Heart left ventricle (tissue), 16 donors: ENCODE data around the gene CAMTA2. TPM values are rescaled to one million over a fixed set of nuclear protein-coding genes. Genes with fewer than 3 reads are reported as not detected.

ENCODE experiments used
- ATAC-seq, 4 donors: fragments of 200-7000 bp; cut with Tn5 transposase; one replicate each; pipeline ENCODE4 v1.9.1; 2020 to 2022; ENCODE audit warnings: moderate library complexity in 4 of 4, mild to moderate bottlenecking in 3 of 4, moderate number of reproducible peaks in 1 of 4
- DNase-seq, 5 donors: peaks; one replicate each; pipeline ENCODE4 v3.0.0-alpha.2; 2020
- H3K27ac ChIP-seq, 12 donors: fragments of 200-600 bp; sonication (generic) in 4 of 12; one replicate each; pipeline versions ENCODE4 v1.5.0 to v1.8.0; 2016 to 2022; ENCODE audit warnings: mild to moderate bottlenecking in 2 of 12
- H3K27me3 ChIP-seq, 9 donors: fragments of 200-600 bp; sonication (generic) in 2 of 9; one replicate each; pipeline versions ENCODE4 v1.5.1 to v1.8.0; 2016 to 2022; ENCODE audit warnings: mild to moderate bottlenecking in 3 of 9
- H3K36me3 ChIP-seq, 9 donors: fragments of 200-600 bp; sonication (generic) in 2 of 9; one replicate each; pipeline versions ENCODE4 v1.5.0 to v1.8.0; 2018 to 2022; ENCODE audit warnings: mild to moderate bottlenecking in 2 of 9
- H3K4me1 ChIP-seq, 12 donors: fragments of 200-600 bp; sonication (generic) in 4 of 12; one replicate each; pipeline versions ENCODE4 v1.5.0 to v1.8.0; 2016 to 2022; ENCODE audit warnings: mild to moderate bottlenecking in 3 of 12
- H3K4me3 ChIP-seq, 12 donors: fragments of 200-600 bp; sonication (generic) in 4 of 12; one replicate each; pipeline versions ENCODE4 v1.5.0 to v1.8.0; 2017 to 2022; ENCODE audit warnings: mild to moderate bottlenecking in 9 of 12, moderate library complexity in 4 of 12
- H3K9me3 ChIP-seq, 12 donors: fragments of 200-600 bp; sonication (generic) in 4 of 12; one replicate each; pipeline versions ENCODE4 v1.5.0 to v1.8.0; 2016 to 2022; ENCODE audit warnings: mild to moderate bottlenecking in 1 of 12
- POLR2A ChIP-seq, 2 donors: fragments of 450-650 bp; IDR thresholded peaks; one replicate each; pipeline ENCODE4 v1.6.1; 2017; ENCODE audit warnings: antibody characterized with exemption in 2 of 2, mild to moderate bottlenecking in 2 of 2, moderate library complexity in 2 of 2
- WGBS, 4 donors: extraction: QIAGEN DNeasy Blood & Tissue Kit in 2 of 4; methylation state at CpG; one replicate each; pipeline versions ENCODE4 v1.1.5 to v1.1.7; 2013 to 2018; 5-methylcytosine and 5-hydroxymethylcytosine counted together
- intact Hi-C, 10 donors: fragments of 100-400 bp; cut with DNase I; formaldehyde crosslinking; loops; one replicate each; pipeline versions ENCODE4 v1.11.1 to v1.14.2; 2022
- polyA plus RNA-seq, 2 donors: library from polyadenylated mRNA; stranded (reverse); fragments of 200-250 nt; gene quantifications; one replicate each; pipeline ENCODE4 v1.2.3, GENCODE V29; 2013
- total RNA-seq, 9 donors: library from RNA; depleted of rRNA in 2 of 9; stranded (reverse); fragments of >200 nt in 2 of 9; fragmentation: NEBNext Ultra II Directional in 3 of 9; extraction: Animal tissue kit (Norgen Biotek cat#: 25700) in 3 of 9; gene quantifications; one replicate each; pipeline versions ENCODE4 v1.1.0 to v1.2.4, GENCODE V29; 2016 to 2023
- TF ChIP-seq, protein P1 (sequence below), 12 donors: fragments of 200-600 bp; sonication (generic) in 4 of 12; IDR thresholded peaks; one replicate each; pipeline versions ENCODE4 v1.5.0 to v1.8.0; 2018 to 2022; ENCODE audit warnings: antibody characterized with exemption in 12 of 12, mild to moderate bottlenecking in 5 of 12
- donor health status: ischemic (EF 13 %, LVEDD 7.1; RV severe dilation, severe dysfunction).
- donor health status: healthy with polysubstance abuse.
- donor health status: DM: no; HTN: yes; CAD: no.
- donor health status: DM: no; HTN: no; CAD: no.
- donor health status: ischemic (EF 25% LVEDD 6.9; RV normal size, moderate dysfunction).
- donor health status: ischemic (EF 25% LVEDD 5.7; RV mildly dilated, moderate dysfunction).
- donor health status: healthy.
- donor health status: DM: yes; HTN: yes; CAD: no.
- donor health status: ischemic (EF 35%, LVEDD 5.7; RV mildly dilated, moderate dysfunction).
- donor health status: nonischemic (EF 11% LVEDD 7.7; RV severe dilation, severe dysfunction).
- donor health status: DM: yes; HTN: yes; CAD: no.
- donor health status: PGD.
- donor health status: ischemic (EF 29% LVEDD 5.4; RV normal size, mild dysfunction).
- donor health status: nonischemic (EF 23%, LVEDD 6.1; RV moderate dilation, normal function).

The CAMTA2 gene
- total and polyA plus RNA-seq, 11 donors, result 25.2 to 108 (median 33.7) TPM

DNA sequence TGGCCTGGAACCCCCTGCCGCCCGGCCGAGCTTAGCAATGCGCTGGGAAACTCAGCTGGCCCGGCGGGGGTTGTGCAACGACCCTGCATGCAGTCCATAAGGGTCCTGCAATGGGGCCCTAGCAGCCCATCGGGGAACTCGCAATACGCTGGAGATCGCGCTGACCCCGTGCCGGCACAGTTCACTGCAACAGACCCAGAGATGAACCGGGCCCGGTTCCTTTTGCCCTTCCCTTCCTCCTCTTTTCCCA lies 48.0 kb downstream of the CAMTA2 start:
- DNase-seq, result peak in 2 of 5 donors; percentile 56 to 79
- no peaks in the 10 kb centered on the region for H3K27me3 ChIP-seq
- peak in 1 of 4 donors; percentile 3 for ATAC-seq
- H3K9me3 ChIP-seq, result no peaks in the 10 kb centered on the region
- H3K4me1 ChIP-seq, result peaks cover 9 to 55% (median 32%) of the 10 kb centered on the region in 12 donors
- intact Hi-C loops, result loop anchor here in 5 of 10 donors (5.0 to 10.0 kb wide), 5 partner anchors 33 to 58 kb away; partner anchors contain the start of genes CAMTA2 (in 3 of the 5), INCA1 (in 1 of the 5) and KIF1C (in 1 of the 5)
- H3K27ac ChIP-seq, result peak overlapping the region; percentile 78 to 100 (median 97)
- peaks cover 0 to 63% (median 48%) of the 10 kb centered on the region in 9 donors for H3K36me3 ChIP-seq
- TF ChIP-seq POLR2A (IDR thresholded peaks at IDR 0.05), result no peak
- TF ChIP-seq, protein P1, sequence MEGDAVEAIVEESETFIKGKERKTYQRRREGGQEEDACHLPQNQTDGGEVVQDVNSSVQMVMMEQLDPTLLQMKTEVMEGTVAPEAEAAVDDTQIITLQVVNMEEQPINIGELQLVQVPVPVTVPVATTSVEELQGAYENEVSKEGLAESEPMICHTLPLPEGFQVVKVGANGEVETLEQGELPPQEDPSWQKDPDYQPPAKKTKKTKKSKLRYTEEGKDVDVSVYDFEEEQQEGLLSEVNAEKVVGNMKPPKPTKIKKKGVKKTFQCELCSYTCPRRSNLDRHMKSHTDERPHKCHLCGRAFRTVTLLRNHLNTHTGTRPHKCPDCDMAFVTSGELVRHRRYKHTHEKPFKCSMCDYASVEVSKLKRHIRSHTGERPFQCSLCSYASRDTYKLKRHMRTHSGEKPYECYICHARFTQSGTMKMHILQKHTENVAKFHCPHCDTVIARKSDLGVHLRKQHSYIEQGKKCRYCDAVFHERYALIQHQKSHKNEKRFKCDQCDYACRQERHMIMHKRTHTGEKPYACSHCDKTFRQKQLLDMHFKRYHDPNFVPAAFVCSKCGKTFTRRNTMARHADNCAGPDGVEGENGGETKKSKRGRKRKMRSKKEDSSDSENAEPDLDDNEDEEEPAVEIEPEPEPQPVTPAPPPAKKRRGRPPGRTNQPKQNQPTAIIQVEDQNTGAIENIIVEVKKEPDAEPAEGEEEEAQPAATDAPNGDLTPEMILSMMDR (IDR thresholded peaks at IDR 0.05), result no peak
- WGBS, 4 donors, result 0 to 1% (median 0%) methylated on average over 6 to 16 of the region's 16 CpGs
- H3K4me3 ChIP-seq, result peak overlapping the region; percentile 76 to 98 (median 88)

DNA sequence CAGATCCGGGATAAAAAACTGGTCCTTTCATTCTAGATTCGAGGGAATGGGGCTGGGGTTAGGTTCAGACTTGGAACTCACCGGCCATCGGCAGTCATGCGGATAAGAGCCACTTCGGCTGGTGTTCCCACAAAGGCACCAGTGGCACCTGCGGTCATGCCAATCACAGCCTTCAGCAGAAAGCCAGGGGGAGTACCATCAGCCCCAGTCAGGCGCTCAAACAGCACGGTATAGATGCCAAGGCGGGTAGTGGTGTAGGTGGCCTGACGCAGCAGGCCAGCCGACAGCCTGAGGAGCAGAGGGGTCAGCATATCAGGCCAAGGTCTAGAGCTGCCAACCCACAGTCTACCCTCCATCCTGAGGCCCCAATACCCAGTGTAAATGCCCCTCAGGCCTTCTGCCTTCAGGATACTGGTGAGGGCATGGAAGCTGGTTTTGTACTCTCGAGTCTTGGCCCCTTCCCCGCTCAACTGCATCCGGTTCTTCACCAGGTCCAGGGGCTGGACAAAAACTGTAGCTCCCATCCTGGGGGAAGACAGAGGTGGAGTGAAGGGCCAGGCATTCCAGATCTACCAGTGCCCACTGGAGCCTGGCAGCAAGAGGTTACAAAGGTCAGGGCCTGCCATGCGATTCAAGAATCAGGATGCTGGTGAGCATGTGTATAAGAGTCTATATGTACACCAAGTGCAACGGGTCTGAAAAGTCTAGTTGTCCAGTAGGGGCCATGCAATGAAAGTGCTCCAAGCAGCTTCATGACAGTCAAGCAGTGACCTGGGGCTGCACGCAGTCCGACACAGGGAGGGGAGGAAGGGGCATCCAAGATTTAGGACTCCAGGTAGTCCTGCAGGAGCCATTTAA lies 48.6 kb downstream of the CAMTA2 start:
- H3K27me3 ChIP-seq, result no peaks in the 10 kb centered on the region
- peaks cover 0 to 58% (median 43%) of the 10 kb centered on the region in 9 donors for H3K36me3 ChIP-seq
- DNase-seq (peak in 2 of 5 donors; percentile 53 to 60), ATAC-seq (peak in 1 of 4 donors; percentile 0)
- WGBS, 4 donors, result 41 to 51% (median 46%) methylated on average over 19 of the region's 19 CpGs
- peak overlapping the region; percentile 76 to 98 (median 88) for H3K4me3 ChIP-seq
- peak overlapping the region; percentile 78 to 100 (median 97) for H3K27ac ChIP-seq
- no peaks in the 10 kb centered on the region for H3K9me3 ChIP-seq
- TF ChIP-seq, protein P1 (IDR thresholded peaks at IDR 0.05), result no peak
- no peak for TF ChIP-seq POLR2A (IDR thresholded peaks at IDR 0.05)
- intact Hi-C loops, result loop anchor here in 5 of 10 donors (5.0 to 10.0 kb wide), 5 partner anchors 33 to 58 kb away; partner anchors contain the start of genes CAMTA2 (in 3 of the 5), INCA1 (in 1 of the 5) and KIF1C (in 1 of the 5)
- H3K4me1 ChIP-seq, result peaks cover 9 to 55% (median 35%) of the 10 kb centered on the region in 12 donors

DNA sequence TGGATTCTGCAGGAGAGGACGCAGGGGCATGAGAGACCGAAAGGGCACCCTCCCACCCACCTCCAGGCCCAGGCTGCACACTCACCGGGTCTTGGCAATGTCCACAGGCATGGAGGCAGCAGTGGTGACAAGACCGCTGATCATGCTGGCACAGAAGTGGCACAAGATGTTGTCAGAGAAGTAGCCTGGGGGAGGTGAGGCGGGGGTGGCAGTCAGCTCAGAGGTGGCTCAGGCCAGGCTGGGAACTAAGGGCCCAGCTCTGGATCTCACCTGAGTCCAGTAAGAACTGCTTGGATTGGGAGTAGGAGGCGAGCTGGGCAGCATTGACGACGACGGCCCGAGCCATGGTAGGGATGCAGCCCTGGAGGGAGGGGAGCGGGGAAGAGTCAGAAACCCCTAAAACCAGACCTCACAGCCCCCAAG lies 49.4 kb downstream of the CAMTA2 start:
- peak overlapping the region in 5 of 12 donors; percentile 85 to 98 (median 88) for H3K4me3 ChIP-seq
- ATAC-seq, result no peak
- peaks cover 9 to 54% (median 36%) of the 10 kb centered on the region in 12 donors for H3K4me1 ChIP-seq
- no peaks in the 10 kb centered on the region for H3K27me3 ChIP-seq
- H3K9me3 ChIP-seq, result no peaks in the 10 kb centered on the region
- H3K27ac ChIP-seq, result peak overlapping the region in 9 of 12 donors; percentile 91 to 99 (median 97)
- no peak for DNase-seq
- 80 to 85% (median 82%) methylated on average over 10 to 11 of the region's 11 CpGs for WGBS, 4 donors
- peaks cover 0 to 49% (median 34%) of the 10 kb centered on the region in 9 donors for H3K36me3 ChIP-seq
- intact Hi-C loops, result loop anchor here in 5 of 10 donors (5.0 to 10.0 kb wide), 5 partner anchors 34 to 59 kb away; partner anchors contain the start of genes CAMTA2 (in 3 of the 5), INCA1 (in 1 of the 5) and KIF1C (in 1 of the 5)
- TF ChIP-seq, protein P1 (IDR thresholded peaks at IDR 0.05), result no peak
- no peak for TF ChIP-seq POLR2A (IDR thresholded peaks at IDR 0.05)

DNA sequence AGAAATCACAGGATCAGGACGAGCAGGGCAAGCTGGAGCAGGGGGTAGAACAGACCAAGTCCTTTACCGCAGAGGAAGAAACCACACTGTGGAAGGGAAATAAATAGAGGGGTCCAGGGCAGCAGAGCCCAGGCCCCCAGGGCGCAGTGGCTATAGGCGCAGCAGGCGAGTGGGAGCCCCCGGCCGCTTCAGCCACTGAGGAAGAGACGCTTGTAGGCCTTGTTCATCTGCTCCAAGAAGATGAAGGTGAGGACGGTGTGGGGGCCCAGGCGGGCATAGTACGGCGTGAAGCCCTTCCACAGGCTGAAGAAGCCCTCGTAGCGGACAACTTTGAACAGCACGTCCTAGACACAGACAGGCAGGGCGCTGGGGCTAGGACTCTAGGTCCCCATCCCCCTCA lies 49.9 kb downstream of the CAMTA2 start:
- peaks cover 9 to 51% (median 36%) of the 10 kb centered on the region in 12 donors for H3K4me1 ChIP-seq
- H3K27ac ChIP-seq, result peak overlapping the region in 1 of 12 donors; percentile 99
- peaks cover 0 to 44% (median 29%) of the 10 kb centered on the region in 9 donors for H3K36me3 ChIP-seq
- no peaks in the 10 kb centered on the region for H3K27me3 ChIP-seq
- peak in 1 of 5 donors; percentile 40 for DNase-seq
- intact Hi-C loops, result loop anchor here in 5 of 10 donors (5.0 to 10.0 kb wide), 5 partner anchors 35 to 60 kb away; partner anchors contain the start of genes CAMTA2 (in 3 of the 5), INCA1 (in 1 of the 5) and KIF1C (in 1 of the 5)
- no peak overlapping the region for H3K4me3 ChIP-seq
- no peaks in the 10 kb centered on the region for H3K9me3 ChIP-seq
- TF ChIP-seq, protein P1 (IDR thresholded peaks at IDR 0.05), result no peak
- TF ChIP-seq POLR2A (IDR thresholded peaks at IDR 0.05), result no peak
- ATAC-seq, result no peak
- 84 to 93% (median 91%) methylated on average over 16 of the region's 16 CpGs for WGBS, 4 donors
